NCI-H187 (cell line): ENCODE results near the gene CDX2.

Experiments
- DNase-seq, 2 experiments: peaks; one replicate each; lab custom pipeline; 2025; lab: John Stamatoyannopoulos, UW

Gene CDX2

GRCh38 chr13:27917121-27917947, 51.8 kb downstream of the CDX2 start:
- no peak for DNase-seq

DNA sequence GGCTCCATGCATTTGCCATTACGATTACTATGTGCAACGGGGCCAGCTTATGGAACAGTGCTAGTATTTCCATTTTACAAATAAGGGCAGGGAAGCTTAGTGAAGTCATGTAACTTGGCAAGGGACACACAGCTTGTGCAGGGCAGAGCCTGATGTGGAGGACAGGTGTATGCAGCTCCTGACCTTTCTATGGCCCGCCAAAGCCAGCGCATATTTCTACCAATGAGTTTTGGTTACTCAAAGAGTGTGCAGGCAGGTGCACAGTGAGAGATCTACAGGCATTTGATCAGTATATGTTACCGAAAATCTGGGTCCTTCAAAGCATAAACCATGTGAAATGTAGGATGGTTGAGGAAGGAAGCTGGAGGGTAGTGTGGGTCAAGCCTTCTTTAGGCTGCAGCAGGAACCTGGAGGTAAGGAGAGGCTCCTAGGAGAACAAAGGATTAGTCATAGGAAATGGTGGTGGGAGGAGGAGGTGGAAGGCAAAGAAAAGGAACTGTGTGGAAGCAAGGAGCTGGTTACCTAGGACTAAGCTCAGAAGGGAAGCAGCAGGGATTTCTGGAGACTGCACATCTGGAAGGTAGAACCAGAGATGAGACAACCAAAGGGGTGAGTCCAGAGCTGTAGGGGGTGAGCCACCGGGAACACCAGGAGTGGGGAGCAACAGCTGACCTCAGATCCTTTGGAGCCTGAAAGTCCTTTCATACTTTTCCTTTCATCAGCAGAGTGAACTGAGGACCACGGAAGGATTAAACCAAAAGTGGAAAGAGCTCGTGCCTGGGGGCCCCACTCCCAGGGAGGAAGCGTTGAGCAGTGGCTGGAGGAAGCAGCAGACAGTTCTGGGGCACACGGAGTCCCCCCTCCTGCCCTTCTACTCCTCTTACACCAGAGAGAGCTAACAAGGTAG, 53.6 kb downstream of the CDX2 start:
- DNase-seq: no peak

DNA sequence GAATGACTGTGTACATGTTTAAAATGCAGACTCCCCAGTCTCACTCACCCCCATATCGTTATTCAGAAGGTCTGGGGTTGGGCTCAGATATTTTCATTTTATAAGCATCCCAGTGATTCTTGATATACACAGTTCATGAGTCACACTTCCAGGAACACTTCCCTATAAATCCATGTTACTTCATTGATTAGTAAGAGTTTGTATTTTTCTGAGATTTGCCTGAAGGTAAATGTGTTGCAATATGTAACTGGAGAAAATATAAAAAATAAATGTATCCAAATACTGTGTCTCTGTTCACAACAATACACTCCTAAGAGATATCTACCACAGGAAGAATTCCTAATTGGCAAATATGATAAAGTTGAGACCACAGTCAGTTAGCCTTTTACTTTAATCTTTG, 56.0 kb downstream of the CDX2 start:
- DNase-seq: no peak

GRCh38 chr13:27911521-27911920, 57.6 kb downstream of the CDX2 start:
- DNase-seq: no peak
